Measurements from ENCODE around the gene SHROOM4.

SHROOM4 gene

GRCh38 chrX:50813843-50814661, at the start of gene SHROOM4:
Gene SHROOM4, minus strand, starts transcription at chrX:50814194. Its CDS starts 176 bp downstream, at chrX:50814018.
- DNase-seq (ENCODE audit: low read depth), result no peak
- H3K4me3 ChIP-seq (ENCODE audit: low read depth, low read length), result no peak within 1 kb of the TSS
- no peak for TF ChIP-seq CTCF (IDR thresholded peaks at IDR 0.05; ENCODE audit: insufficient read depth, low read depth, low read length, missing control alignments)

- no peak for DNase-seq (ENCODE audit: low read depth)
- TF ChIP-seq CTCF (IDR thresholded peaks at IDR 0.05; ENCODE audit: insufficient read depth, low read depth, low read length, missing control alignments), result no peak
- no peak overlapping the region for H3K4me3 ChIP-seq (ENCODE audit: low read depth, low read length)
Observed at GRCh38 chrX:50863471-50863870, 49.5 kb upstream of the SHROOM4 start.

GRCh38 chrX:50860518-50860917, 46.5 kb upstream of the SHROOM4 start:
- H3K4me3 ChIP-seq (ENCODE audit: low read depth, low read length), result no peak overlapping the region
- DNase-seq (ENCODE audit: low read depth), result no peak
- no peak for TF ChIP-seq CTCF (IDR thresholded peaks at IDR 0.05; ENCODE audit: insufficient read depth, low read depth, low read length, missing control alignments)

- DNase-seq (ENCODE audit: low read depth), result no peak
- TF ChIP-seq CTCF (IDR thresholded peaks at IDR 0.05; ENCODE audit: insufficient read depth, low read depth, low read length, missing control alignments), result no peak
- no peak overlapping the region for H3K4me3 ChIP-seq (ENCODE audit: low read depth, low read length)
Observed at GRCh38 chrX:50858548-50858947, 44.6 kb upstream of the SHROOM4 start.

- no peak for DNase-seq (ENCODE audit: low read depth)
- no peak for TF ChIP-seq CTCF (IDR thresholded peaks at IDR 0.05; ENCODE audit: insufficient read depth, low read depth, low read length, missing control alignments)
- H3K4me3 ChIP-seq (ENCODE audit: low read depth, low read length), result no peak overlapping the region
Observed at GRCh38 chrX:50853399-50853798, 39.4 kb upstream of the SHROOM4 start.

- DNase-seq (ENCODE audit: low read depth), result no peak
- TF ChIP-seq CTCF (IDR thresholded peaks at IDR 0.05; ENCODE audit: insufficient read depth, low read depth, low read length, missing control alignments), result no peak
- H3K4me3 ChIP-seq (ENCODE audit: low read depth, low read length), result no peak overlapping the region
Observed at GRCh38 chrX:50852524-50852923, 38.5 kb upstream of the SHROOM4 start.

GRCh38 chrX:50842221-50842620, 28.2 kb upstream of the SHROOM4 start:
- H3K4me3 ChIP-seq (ENCODE audit: low read depth, low read length), result no peak overlapping the region
- no peak for TF ChIP-seq CTCF (IDR thresholded peaks at IDR 0.05; ENCODE audit: insufficient read depth, low read depth, low read length, missing control alignments)
- DNase-seq (ENCODE audit: low read depth), result no peak
